Neuronal stem cell (in vitro differentiated cells): ENCODE data around the gene KCNAB2.

ENCODE experiments used
- DNase-seq: peaks from one replicate; pipeline ENCODE4 v3.0.0-alpha.2; 2013; ENCODE audit warnings: low spot score
- H2AFZ ChIP-seq: one replicate; pipeline ENCODE4 v1.6.1; 2013; ENCODE audit warnings: mild to moderate bottlenecking, low read length, inconsistent platforms
- H2AK5ac ChIP-seq: 2 replicates; pipeline ENCODE4 v1.6.1; 2013; ENCODE audit warnings: low read depth, mild to moderate bottlenecking, inconsistent platforms, low read length, moderate library complexity, mixed read lengths
- H2BK120ac ChIP-seq: 2 replicates; pipeline ENCODE4 v1.6.1; 2013; ENCODE audit warnings: low read depth, mild to moderate bottlenecking, inconsistent platforms, low read length, moderate library complexity, mixed read lengths
- H2BK12ac ChIP-seq: one replicate; pipeline ENCODE4 v1.6.1; 2013; ENCODE audit warnings: low read length, inconsistent platforms
- H2BK15ac ChIP-seq: 2 replicates; pipeline ENCODE4 v1.6.1; 2013; ENCODE audit warnings: mild to moderate bottlenecking, low read length, inconsistent platforms, mixed read lengths
- H2BK5ac ChIP-seq: one replicate; pipeline ENCODE4 v1.6.1; 2013; ENCODE audit warnings: inconsistent platforms, mild to moderate bottlenecking, low read length, moderate library complexity
- H3K14ac ChIP-seq: one replicate; pipeline ENCODE4 v1.6.1; 2013; ENCODE audit warnings: low read length, inconsistent platforms
- H3K18ac ChIP-seq: 2 replicates; pipeline ENCODE4 v1.6.1; 2013; ENCODE audit warnings: low read length, inconsistent platforms
- H3K23ac ChIP-seq: 2 replicates; pipeline ENCODE4 v1.6.1; 2013; ENCODE audit warnings: low read depth, mild to moderate bottlenecking, mixed read lengths, low read length, inconsistent platforms; ENCODE audit not compliant: poor library complexity
- H3K27ac ChIP-seq: replicated peaks from 3 replicates; pipeline ENCODE4 v1.5.1; 2013; ENCODE audit warnings: low read length, inconsistent platforms
- H3K27me3 ChIP-seq, 3 experiments: 2 replicates each; pipeline ENCODE4 v1.6.1; 2013; ENCODE audit warnings: low read length in 3 of 3, mild to moderate bottlenecking in 2 of 3, inconsistent platforms in 1 of 3, low read depth in 1 of 3, mixed read lengths in 1 of 3, moderate library complexity in 1 of 3; ENCODE audit not compliant: control insufficient read depth in 3 of 3, insufficient read depth in 3 of 3
- H3K36me3 ChIP-seq, 2 donors: replicated peaks in 1 of 2; 2 replicates each; pipeline ENCODE4 v1.6.1; 2013; ENCODE audit warnings: low read length in 2 of 2; ENCODE audit not compliant: control insufficient read depth in 2 of 2, insufficient read depth in 2 of 2
- H3K4ac ChIP-seq: 2 replicates; pipeline ENCODE4 v1.6.1; 2013; ENCODE audit warnings: inconsistent platforms, mild to moderate bottlenecking, low read length, moderate library complexity
- H3K4me1 ChIP-seq, 2 donors: 1 replicate in 1 of 2; 2 replicates in 1 of 2; pipeline ENCODE4 v1.6.1; 2013; ENCODE audit warnings: low read length in 2 of 2, low read depth in 1 of 2; ENCODE audit not compliant: control insufficient read depth in 2 of 2, insufficient read depth in 1 of 2
- H3K4me2 ChIP-seq: one replicate; pipeline ENCODE4 v1.6.1; 2013; ENCODE audit warnings: mild to moderate bottlenecking, low read length, inconsistent platforms; ENCODE audit not compliant: insufficient read depth, poor library complexity, severe bottlenecking
- H3K4me3 ChIP-seq, 2 donors: 2 replicates each; pipeline ENCODE4 v1.5.1; 2013; ENCODE audit warnings: low read length in 2 of 2, mild to moderate bottlenecking in 2 of 2, inconsistent platforms in 1 of 2, moderate library complexity in 1 of 2
- H3K79me1 ChIP-seq: one replicate; pipeline ENCODE4 v1.6.1; 2013; ENCODE audit warnings: low read depth, mild to moderate bottlenecking, inconsistent platforms, low read length, moderate library complexity
- H3K9ac ChIP-seq: one replicate; pipeline ENCODE4 v1.6.1; 2013; ENCODE audit warnings: mild to moderate bottlenecking, low read depth, low read length, inconsistent platforms; ENCODE audit not compliant: poor library complexity
- H3K9me3 ChIP-seq, 2 donors: replicated peaks in 1 of 2; 2 replicates each; pipeline versions ENCODE3 to v1.6.1; 2013; ENCODE audit warnings: low read length in 2 of 2, mild to moderate bottlenecking in 2 of 2, inconsistent platforms in 1 of 2, low read depth in 1 of 2, mixed read lengths in 1 of 2, moderate library complexity in 1 of 2; ENCODE audit not compliant: control insufficient read depth in 2 of 2, insufficient read depth in 1 of 2
- H4K8ac ChIP-seq: one replicate; pipeline ENCODE4 v1.6.1; 2013; ENCODE audit warnings: low read depth, mild to moderate bottlenecking, inconsistent platforms, low read length, moderate library complexity
- H4K91ac ChIP-seq: one replicate; pipeline ENCODE4 v1.6.1; 2013; ENCODE audit warnings: low read length, low read depth, mild to moderate bottlenecking, inconsistent platforms; ENCODE audit not compliant: poor library complexity
- WGBS, 2 donors: extraction: QIAGEN DNeasy Blood & Tissue Kit; methylation state at CpG; one replicate each; pipeline ENCODE4 v1.1.7; 2013; ENCODE audit warnings: missing lambda C conversion rate in 2 of 2, mixed read lengths in 1 of 2; ENCODE audit not compliant: insufficient read length in 2 of 2, insufficient replicate concordance in 1 of 2; ENCODE audit errors: extremely low coverage in 2 of 2; 5-methylcytosine and 5-hydroxymethylcytosine counted together

The KCNAB2 gene

DNA sequence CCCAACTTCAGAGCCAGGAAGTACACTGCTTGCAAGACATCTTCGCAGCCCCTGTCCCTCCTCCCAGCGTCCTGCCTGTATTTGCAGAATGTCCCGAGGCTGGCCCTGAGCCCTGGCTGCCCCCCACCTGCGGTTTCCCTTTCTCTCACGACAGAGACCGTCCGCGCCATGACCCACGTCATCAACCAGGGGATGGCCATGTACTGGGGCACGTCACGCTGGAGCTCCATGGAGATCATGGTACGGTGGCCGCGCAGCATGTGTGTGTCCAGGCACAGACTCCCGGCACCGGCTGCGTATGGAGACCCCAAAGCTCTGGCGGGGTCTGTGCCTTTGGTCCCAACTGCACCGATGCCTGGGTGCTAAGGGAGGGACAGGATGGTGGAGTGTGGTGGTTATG lies 48.6 kb downstream of the KCNAB2 start:
- H3K36me3 ChIP-seq, result no peaks in the 10 kb centered on the region
- WGBS, 2 donors, result no CpG with 5 or more reads among the region's 19 CpGs
- H3K9ac ChIP-seq, result peak overlapping the region; percentile 68
- no peaks in the 10 kb centered on the region for H3K9me3 ChIP-seq
- H2BK15ac ChIP-seq, result no peak overlapping the region
- DNase-seq, result no peak
- H2AFZ ChIP-seq, result no peak overlapping the region
- no peak overlapping the region for H4K91ac ChIP-seq
- no peak overlapping the region for H4K8ac ChIP-seq
- no peak overlapping the region for H3K4me2 ChIP-seq
- H3K27ac ChIP-seq, result no peak overlapping the region
- peaks cover 1% of the 10 kb centered on the region for H3K79me1 ChIP-seq
- no peak overlapping the region for H3K14ac ChIP-seq
- no peak overlapping the region for H2BK120ac ChIP-seq
- H2BK12ac ChIP-seq, result no peak overlapping the region
- no peak overlapping the region for H2BK5ac ChIP-seq
- no peak overlapping the region for H3K18ac ChIP-seq
- peaks cover 0 to 43% (median 0%) of the 10 kb centered on the region in 3 experiments for H3K27me3 ChIP-seq
- peak overlapping the region; percentile 30 for H2AK5ac ChIP-seq
- no peak overlapping the region for H3K4me3 ChIP-seq
- no peak overlapping the region for H3K23ac ChIP-seq
- no peak overlapping the region for H3K4ac ChIP-seq
- H3K4me1 ChIP-seq, result no peaks in the 10 kb centered on the region

DNA sequence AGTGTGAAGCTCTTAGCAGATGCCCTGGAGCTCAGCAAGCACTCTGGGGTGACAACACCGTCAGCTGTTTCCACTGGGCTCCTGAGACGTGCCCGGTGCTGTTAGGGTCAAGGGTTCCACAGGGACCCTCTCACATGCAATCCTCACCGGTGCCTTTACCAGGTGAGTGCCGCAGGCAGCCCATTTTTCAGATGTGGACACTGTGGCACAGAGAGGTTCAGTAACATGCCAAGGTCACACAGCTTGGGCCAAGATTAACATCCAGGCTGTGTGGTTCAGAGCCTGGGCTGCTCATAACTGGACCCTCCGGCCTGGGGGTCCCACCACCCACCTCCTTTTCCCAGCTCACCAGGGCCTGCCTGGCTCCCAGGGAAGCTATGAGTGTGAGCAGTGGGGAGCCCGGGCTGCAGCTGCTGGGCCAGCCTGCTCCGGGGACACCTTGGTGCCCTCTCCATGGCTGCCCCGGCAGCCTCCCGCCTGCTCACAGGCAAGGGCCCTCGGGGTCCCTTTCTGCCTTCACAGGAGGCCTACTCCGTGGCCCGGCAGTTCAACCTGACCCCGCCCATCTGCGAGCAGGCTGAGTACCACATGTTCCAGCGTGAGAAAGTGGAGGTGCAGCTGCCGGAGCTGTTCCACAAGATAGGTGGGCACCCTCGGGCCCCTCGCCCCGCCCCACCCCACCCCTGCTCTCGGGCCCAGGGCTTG lies 49.3 kb downstream of the KCNAB2 start:
- H3K18ac ChIP-seq, result peak overlapping the region; percentile 38
- no CpG with 5 or more reads among the region's 21 CpGs for WGBS, 2 donors
- no peak overlapping the region for H4K91ac ChIP-seq
- peaks cover 1% of the 10 kb centered on the region for H3K79me1 ChIP-seq
- H3K4ac ChIP-seq, result no peak overlapping the region
- H2AFZ ChIP-seq, result no peak overlapping the region
- peak overlapping the region; percentile 58 for H2BK15ac ChIP-seq
- H2AK5ac ChIP-seq, result peak overlapping the region; percentile 88
- peak overlapping the region; percentile 21 for H3K14ac ChIP-seq
- peaks cover 0 to 44% (median 0%) of the 10 kb centered on the region in 3 experiments for H3K27me3 ChIP-seq
- H2BK5ac ChIP-seq, result no peak overlapping the region
- no peaks in the 10 kb centered on the region for H3K36me3 ChIP-seq
- DNase-seq, result no peak
- H3K4me2 ChIP-seq, result no peak overlapping the region
- H3K9me3 ChIP-seq, result no peaks in the 10 kb centered on the region
- no peak overlapping the region for H3K27ac ChIP-seq
- H3K9ac ChIP-seq, result peak overlapping the region; percentile 60
- no peak overlapping the region for H2BK12ac ChIP-seq
- H3K23ac ChIP-seq, result peak overlapping the region; percentile 0
- H2BK120ac ChIP-seq, result no peak overlapping the region
- peaks cover 0 to 1% of the 10 kb centered on the region in 2 donors for H3K4me1 ChIP-seq
- H4K8ac ChIP-seq, result peak overlapping the region; percentile 65
- H3K4me3 ChIP-seq, result no peak overlapping the region

GRCh38 chr1:6095511-6096242 lies 50.0 kb downstream of the KCNAB2 start:
- Histone ChIP-seq H3K4me2 (no peak overlapping the region), H2BK12ac (no peak overlapping the region), H2BK15ac (peak overlapping the region; percentile 58), H3K18ac (peak overlapping the region; percentile 64), H2BK120ac (no peak overlapping the region), H3K9ac (no peak overlapping the region), H3K14ac (no peak overlapping the region), H3K4me3 (no peak overlapping the region), H2AFZ (no peak overlapping the region), H3K27me3 (peaks cover 0 to 43% (median 0%) of the 10 kb centered on the region in 3 experiments), H4K91ac (no peak overlapping the region), H4K8ac (no peak overlapping the region), H2AK5ac (peak overlapping the region; percentile 88), H3K4ac (no peak overlapping the region), H3K4me1 (peaks cover 0 to 8% of the 10 kb centered on the region in 2 donors), H3K23ac (no peak overlapping the region), H3K79me1 (peaks cover 1% of the 10 kb centered on the region), H3K27ac (no peak overlapping the region), H3K9me3 (no peaks in the 10 kb centered on the region), H2BK5ac (peak overlapping the region; percentile 39), H3K36me3 (no peaks in the 10 kb centered on the region)
- DNase-seq, result no peak
- no CpG with 5 or more reads among the region's 13 CpGs for WGBS, 2 donors
